HCT116 (cell line): ENCODE data around the gene AUTS2. TPM values are rescaled to one million over a fixed set of nuclear protein-coding genes. Genes with fewer than 3 reads are reported as not detected.

ENCODE experiments used
- ATAC-seq: fragments of 200-7000 bp; cut with Tn5 transposase; 2 replicates; pipeline ENCODE4 v1.9.1; 2020; ENCODE audit warnings: mild to moderate bottlenecking, moderate library complexity
- BruUV-seq: library from RNA; stranded (reverse); fragments of 400-500 nt; replicated peaks from 2 replicates; lab custom pipeline; 2021; lab: Mats Ljungman, UMichigan
- CTCF ChIA-PET: fragments of 300-600 bp; sonication (Branson Sonifier 250); formaldehyde crosslinking; loops from one replicate; lab custom pipeline; 2021; ENCODE audit warnings: antibody characterized with exemption; lab: Charles Lee
- POLR2A ChIA-PET: fragments of 300-600, 350-600 bp; sonication (Branson Sonifier 250); formaldehyde crosslinking; loops from one replicate; lab custom pipeline; 2021; ENCODE audit warnings: antibody characterized with exemption; lab: Charles Lee
- RAD21 ChIA-PET, 2 experiments: fragments of 300-600 bp; sonication (Branson Sonifier 250); formaldehyde crosslinking; loops; one replicate each; lab custom pipeline; 2023; ENCODE audit warnings: low total read pairs in 2 of 2; ENCODE audit not compliant: uncharacterized antibody in 2 of 2, unreplicated experiment in 2 of 2, low non-redundant PET in 1 of 2; lab: Charles Lee
- DNase-seq: peaks from one replicate; pipeline ENCODE4 v3.0.0-alpha.2; 2010; ENCODE audit warnings: low read depth, low spot score
- H2AFZ ChIP-seq: fragments of 200-600 bp; shearing (Covaris generic), sonication (generic); 2 replicates; pipeline ENCODE4 v1.6.1; 2017; ENCODE audit warnings: low read depth, mixed run types, mixed read lengths, antibody characterized with exemption, low read length; ENCODE audit not compliant: poor library complexity, severe bottlenecking
- H3K27ac ChIP-seq: 2 replicates; pipeline ENCODE4 v1.5.1; 2012; ENCODE audit warnings: low read depth, low read length
- H3K27me3 ChIP-seq: fragments of 200-600 bp; sonication (generic); 2 replicates; pipeline ENCODE4 v1.6.1; 2016; ENCODE audit warnings: mixed run types, low read length, mixed read lengths; ENCODE audit not compliant: insufficient read depth
- H3K36me3 ChIP-seq, 2 experiments: fragments of 200-500 bp in 1 of 2; fragments of 200-600 bp in 1 of 2; sonication (Bioruptor generic) in 1 of 2; sonication (generic) in 1 of 2; 2 replicates each; pipeline versions ENCODE4 v1.5.1 to v1.6.1; 2014 to 2016; ENCODE audit warnings: low read length in 2 of 2, inconsistent platforms in 1 of 2, mixed read lengths in 1 of 2, mixed run types in 1 of 2; ENCODE audit not compliant: insufficient read depth in 2 of 2, control insufficient read depth in 1 of 2
- H3K4me1 ChIP-seq, 2 experiments: fragments of 200-600 bp in 1 of 2; sonication (generic) in 1 of 2; 2 replicates each; pipeline versions ENCODE4 v1.5.1 to v1.6.1; 2012 to 2017; ENCODE audit warnings: low read length in 2 of 2, inconsistent platforms in 1 of 2, mild to moderate bottlenecking in 1 of 2, mixed read lengths in 1 of 2, mixed run types in 1 of 2, moderate library complexity in 1 of 2; ENCODE audit not compliant: insufficient read depth in 2 of 2, control insufficient read depth in 1 of 2
- H3K4me2 ChIP-seq: fragments of 200-600 bp; sonication (generic); 2 replicates; pipeline ENCODE4 v1.6.1; 2017; ENCODE audit warnings: mixed run types, low read length, mixed read lengths
- H3K4me3 ChIP-seq, 2 experiments: fragments of 200-600 bp in 1 of 2; sonication (generic) in 1 of 2; replicated peaks in 1 of 2; 2 replicates each; pipeline ENCODE4 v1.5.1; 2011 to 2016; ENCODE audit warnings: low read length in 2 of 2, control low read depth in 1 of 2, low read depth in 1 of 2, mild to moderate bottlenecking in 1 of 2, mixed read lengths in 1 of 2, mixed run types in 1 of 2
- H3K79me2 ChIP-seq: fragments of 200-600 bp; sonication (generic); 2 replicates; pipeline ENCODE4 v1.6.1; 2017; ENCODE audit warnings: mild to moderate bottlenecking, mixed run types, low read length, moderate library complexity, mixed read lengths; ENCODE audit not compliant: insufficient read depth
- H3K9ac ChIP-seq: fragments of 200-600 bp; sonication (generic); 2 replicates; pipeline ENCODE4 v1.6.1; 2016; ENCODE audit warnings: low read length, mixed read lengths
- H3K9me2 ChIP-seq: fragments of 200-600 bp; sonication (generic), shearing (Covaris generic); 2 replicates; pipeline ENCODE4 v1.6.1; 2017; ENCODE audit warnings: mixed run types, mild to moderate bottlenecking, moderate library complexity; ENCODE audit not compliant: insufficient read depth
- H3K9me3 ChIP-seq, 2 experiments: fragments of 200-500 bp in 1 of 2; fragments of 200-600 bp in 1 of 2; sonication (Bioruptor generic) in 1 of 2; sonication (generic) in 1 of 2; 2 replicates each; pipeline ENCODE4 v1.6.1; 2014 to 2017; ENCODE audit warnings: low read length in 2 of 2, mixed read lengths in 2 of 2, inconsistent platforms in 1 of 2, low read depth in 1 of 2, mild to moderate bottlenecking in 1 of 2, mixed run types in 1 of 2, moderate library complexity in 1 of 2; ENCODE audit not compliant: control insufficient read depth in 1 of 2, insufficient read depth in 1 of 2
- H4K20me1 ChIP-seq: fragments of 200-600 bp; sonication (generic), shearing (Covaris generic); 2 replicates; pipeline ENCODE4 v1.6.1; 2017; ENCODE audit warnings: mixed run types, mild to moderate bottlenecking, moderate library complexity; ENCODE audit not compliant: insufficient read depth
- CBX3 ChIP-seq: IDR thresholded peaks from 2 replicates; pipeline ENCODE4 v1.6.1; 2012; ENCODE audit warnings: low read depth
- CTCF ChIP-seq, 3 experiments: fragments of 200-600 bp in 1 of 3; sonication (generic) in 1 of 3; IDR thresholded peaks in 2 of 3; conservative IDR thresholded peaks in 1 of 3; 2 replicates each; pipeline ENCODE4 v1.5.1; 2012 to 2017; ENCODE audit warnings: low read depth in 2 of 3, low read length in 2 of 3, antibody characterized with exemption in 1 of 3, borderline replicate concordance in 1 of 3, control low read depth in 1 of 3, mild to moderate bottlenecking in 1 of 3, mixed read lengths in 1 of 3, mixed run types in 1 of 3, moderate library complexity in 1 of 3; ENCODE audit not compliant: insufficient read depth in 1 of 3
- EZH2phosphoT487 ChIP-seq: fragments of 200-600 bp; IDR thresholded peaks from 2 replicates; pipeline ENCODE4 v1.6.1; 2018; ENCODE audit warnings: antibody characterized with exemption, borderline replicate concordance
- FOSL1 ChIP-seq: IDR thresholded peaks from 2 replicates; pipeline ENCODE4 v1.6.1; 2012; ENCODE audit warnings: low read depth
- JUND ChIP-seq: IDR thresholded peaks from 2 replicates; pipeline ENCODE4 v1.6.1; 2012
- MAX ChIP-seq: IDR thresholded peaks from 2 replicates; pipeline ENCODE4 v1.6.1; 2012
- POLR2A ChIP-seq: IDR thresholded peaks from 2 replicates; pipeline ENCODE4 v1.7.0; 2011; ENCODE audit warnings: borderline replicate concordance; ENCODE audit not compliant: insufficient read depth, insufficient read length; ENCODE audit errors: extremely low read depth
- POLR2AphosphoS5 ChIP-seq: IDR thresholded peaks from 2 replicates; pipeline ENCODE4 v1.6.1; 2011; ENCODE audit warnings: mild to moderate bottlenecking, low read depth, low read length, moderate library complexity
- RAD21 ChIP-seq: IDR thresholded peaks from 2 replicates; pipeline ENCODE4 v1.6.1; 2012; ENCODE audit warnings: low read depth, mild to moderate bottlenecking
- REST ChIP-seq: IDR thresholded peaks from 2 replicates; pipeline ENCODE4 v1.6.1; 2012; ENCODE audit warnings: low read depth
- YY1 ChIP-seq: IDR thresholded peaks from 2 replicates; pipeline ENCODE4 v1.6.1; 2011; ENCODE audit warnings: low read length, low read depth, moderate library complexity, mild to moderate bottlenecking; ENCODE audit not compliant: insufficient replicate concordance; ENCODE audit errors: extremely low read depth
- ZBTB33 ChIP-seq: IDR thresholded peaks from 2 replicates; pipeline ENCODE4 v1.6.1; 2011; ENCODE audit warnings: mild to moderate bottlenecking, low read length, moderate library complexity; ENCODE audit not compliant: insufficient replicate concordance; ENCODE audit errors: extremely low read depth
- ZFX ChIP-seq: fragments of 450-650 bp; IDR thresholded peaks from 2 replicates; pipeline ENCODE4 v1.6.1; 2017
- ZNF274 ChIP-seq: fragments of 200-500 bp; sonication (Bioruptor generic); IDR thresholded peaks from 2 replicates; pipeline ENCODE4 v1.6.1; 2014; ENCODE audit warnings: mild to moderate bottlenecking, low read depth, low read length, inconsistent platforms
- intact Hi-C: fragments of 100-400 bp; cut with micrococcal nuclease; formaldehyde crosslinking; loops from 2 replicates; pipeline ENCODE4 v1.10.0; 2022
- total RNA-seq: library from RNA; stranded (reverse); gene quantifications from one replicate; pipeline ENCODE4 v1.2.1, GENCODE V29; 2021; ENCODE audit not compliant: unreplicated experiment

AUTS2 gene
- total RNA-seq, 1 experiment from 2014 or later: 0.93 TPM

- TF ChIP-seq ZBTB33: no peak
- no peak for TF ChIP-seq ZFX
- TF ChIP-seq CBX3: no peak
These were observed 914.5 kb downstream of the AUTS2 start (continued) for GRCh38 chr7:70512761-70513160.

- no peak for TF ChIP-seq CBX3
- TF ChIP-seq FOSL1: no peak
- no peak for TF ChIP-seq REST
- TF ChIP-seq MAX: no peak
- no peak for TF ChIP-seq ZNF274
- no peak for TF ChIP-seq EZH2phosphoT487
- TF ChIP-seq JUND: no peak
- TF ChIP-seq YY1: no peak
- no peak for TF ChIP-seq RAD21
- TF ChIP-seq POLR2AphosphoS5: no peak
- TF ChIP-seq POLR2A: no peak
- no peak for TF ChIP-seq CTCF (IDR thresholded peaks at IDR 0.05 in 2 of 3, conservative IDR thresholded peaks at IDR 0.05 in 1 of 3; ENCODE audit: borderline replicate concordance in 1 of 3, insufficient read depth in 1 of 3, low read depth in 2 of 3, low read length in 2 of 3)
- Histone ChIP-seq H3K79me2 (no peaks in the 10 kb centered on the region), H3K27ac (no peak overlapping the region), H4K20me1 (no peaks in the 10 kb centered on the region), H3K36me3 (no peaks in the 10 kb centered on the region), H3K27me3 (no peaks in the 10 kb centered on the region), H3K4me2 (no peak overlapping the region), H3K9me3 (peaks cover 9 to 14% of the 10 kb centered on the region in 2 experiments; a peak in 2 of 4 replicates), H3K9ac (no peak overlapping the region), H3K4me1 (no peaks in the 10 kb centered on the region), H3K4me3 (no peak overlapping the region), H2AFZ (no peak overlapping the region), H3K9me2 (no peaks in the 10 kb centered on the region)
- ChIA-PET RAD21 (no interaction called here), POLR2A (no interaction called here), CTCF (no interaction called here)
- DNase-seq (no peak), ATAC-seq (no peak)
- intact Hi-C loops: no loop called here
- no TSS peak for BruUV-seq
These were observed 922.3 kb downstream of the AUTS2 start for GRCh38 chr7:70520611-70521010.
